SK-N-SH (cell line): ENCODE data around the gene CISTR. TPM values are rescaled to one million over a fixed set of nuclear protein-coding genes. Genes with fewer than 3 reads are reported as not detected.
A peak's percentile ranks its signal among the peaks of the same experiment; 100 is the strongest.

Experiments
- CTCF ChIA-PET: fragments of 300-600, 350-600 bp; formaldehyde crosslinking; extraction: SDS; loops from one replicate; lab custom pipeline; 2021; lab: Yijun Ruan, JAX
- POLR2A ChIA-PET: fragments of 350-600 bp; sonication (Branson Sonifier 250); formaldehyde crosslinking; extraction: SDS; loops from one replicate; lab custom pipeline; 2020; ENCODE audit warnings: antibody characterized with exemption, inconsistent platforms; lab: Yijun Ruan, JAX
- DNase-seq: peaks from one replicate; pipeline ENCODE4 v3.0.0; 2012
- H2AFZ ChIP-seq: fragments of 200-600 bp; sonication (generic); 2 replicates; pipeline ENCODE4 v1.8.1; 2016; ENCODE audit warnings: antibody characterized with exemption, mild to moderate bottlenecking, low read depth
- H3F3A ChIP-seq: fragments of 200-600 bp; sonication (generic); replicated peaks from 2 replicates; pipeline ENCODE3; 2016; ENCODE audit warnings: antibody characterized with exemption, mild to moderate bottlenecking; ENCODE audit not compliant: insufficient read depth
- H3K27ac ChIP-seq, 2 experiments: fragments of 200-500 bp in 1 of 2; fragments of 200-600 bp in 1 of 2; sonication (Bioruptor generic) in 1 of 2; sonication (generic), shearing (Covaris generic) in 1 of 2; 2 replicates each; pipeline versions ENCODE4 v1.5.1 to v1.6.1; 2014 to 2016; ENCODE audit warnings: low read depth in 2 of 2, inconsistent platforms in 1 of 2, low read length in 1 of 2, mild to moderate bottlenecking in 1 of 2, mixed read lengths in 1 of 2
- H3K27me3 ChIP-seq: fragments of 200-600 bp; sonication (generic), shearing (Covaris generic); 2 replicates; pipeline ENCODE4 v1.6.1; 2016; ENCODE audit warnings: mixed run types; ENCODE audit not compliant: insufficient read depth
- H3K36me3 ChIP-seq, 2 experiments: fragments of 200-500 bp in 1 of 2; fragments of 200-600 bp in 1 of 2; sonication (Bioruptor generic) in 1 of 2; sonication (generic) in 1 of 2; replicated peaks in 1 of 2; 2 replicates each; pipeline versions ENCODE3 to v1.5.1; 2014 to 2016; ENCODE audit warnings: low read length in 1 of 2, mild to moderate bottlenecking in 1 of 2; ENCODE audit not compliant: insufficient read depth in 2 of 2, control insufficient read depth in 1 of 2
- H3K4me1 ChIP-seq, 2 experiments: fragments of 200-500 bp in 1 of 2; fragments of 200-600 bp in 1 of 2; sonication (Bioruptor generic) in 1 of 2; sonication (generic), shearing (Covaris generic) in 1 of 2; 2 replicates each; pipeline versions ENCODE4 v1.5.1 to v1.6.1; 2014 to 2016; ENCODE audit warnings: low read depth in 1 of 2, low read length in 1 of 2, mixed run types in 1 of 2; ENCODE audit not compliant: insufficient read depth in 2 of 2, control insufficient read depth in 1 of 2
- H3K4me2 ChIP-seq: fragments of 200-600 bp; sonication (generic), shearing (Covaris generic); 2 replicates; pipeline ENCODE4 v1.6.1; 2017; ENCODE audit warnings: mixed run types
- H3K4me3 ChIP-seq, 2 experiments: fragments of 200-500 bp in 1 of 2; fragments of 200-600 bp in 1 of 2; sonication (Bioruptor generic) in 1 of 2; sonication (generic), shearing (Covaris generic) in 1 of 2; 2 replicates each; pipeline versions ENCODE4 v1.5.1 to v1.8.1; 2014 to 2016; ENCODE audit warnings: low read depth in 2 of 2, inconsistent platforms in 1 of 2, low read length in 1 of 2, mild to moderate bottlenecking in 1 of 2, mixed read lengths in 1 of 2, moderate library complexity in 1 of 2
- H3K79me2 ChIP-seq: fragments of 200-600 bp; sonication (generic); 2 replicates; pipeline ENCODE4 v1.8.1; 2017; ENCODE audit warnings: mild to moderate bottlenecking; ENCODE audit not compliant: insufficient read depth
- H3K9ac ChIP-seq: fragments of 200-600 bp; sonication (generic); 2 replicates; pipeline ENCODE4 v1.6.1; 2017; ENCODE audit warnings: mixed run types
- H3K9me2 ChIP-seq: fragments of 200-600 bp; sonication (generic); 2 replicates; pipeline ENCODE4 v1.6.1; 2017; ENCODE audit warnings: mixed run types
- H3K9me3 ChIP-seq: fragments of 200-600 bp; sonication (generic); 2 replicates; pipeline ENCODE4 v1.6.1; 2017; ENCODE audit warnings: mixed run types, mild to moderate bottlenecking, moderate library complexity
- H4K20me1 ChIP-seq: fragments of 200-600 bp; sonication (generic); 2 replicates; pipeline ENCODE4 v1.6.1; 2017; ENCODE audit warnings: mild to moderate bottlenecking, mixed run types; ENCODE audit not compliant: insufficient read depth
- ELF1 ChIP-seq: IDR thresholded peaks from 2 replicates; pipeline ENCODE4 v1.4.0; 2012
- EP300 ChIP-seq, 2 experiments: IDR thresholded peaks; 2 replicates each; pipeline versions ENCODE4 v1.4.0 to v1.6.1; 2012; ENCODE audit warnings: borderline replicate concordance in 1 of 2, low read depth in 1 of 2, low read length in 1 of 2
- EZH2phosphoT487 ChIP-seq: fragments of 200-600 bp; sonication (generic); IDR thresholded peaks from 2 replicates; pipeline ENCODE4 v1.6.1; 2017; ENCODE audit warnings: low read depth, mixed run types, mild to moderate bottlenecking, antibody characterized with exemption, moderate library complexity, borderline replicate concordance
- FOXJ3 ChIP-seq: sonication (generic); formaldehyde crosslinking; IDR thresholded peaks from 2 replicates; pipeline ENCODE4 v1.5.1; 2020; ENCODE audit warnings: mild to moderate bottlenecking, missing genetic modification reagents
- IRF3 ChIP-seq: fragments of 150-350 bp; IDR thresholded peaks from 2 replicates; pipeline ENCODE4 v1.6.1; 2016; ENCODE audit warnings: mild to moderate bottlenecking, low read depth, low read length
- JUND ChIP-seq: IDR thresholded peaks from 2 replicates; pipeline ENCODE4 v1.4.0; 2012
- MEF2A ChIP-seq: IDR thresholded peaks from 2 replicates; pipeline ENCODE4 v1.4.0; 2012; ENCODE audit warnings: low read depth, borderline replicate concordance
- MXI1 ChIP-seq: IDR thresholded peaks from 2 replicates; pipeline ENCODE4 v1.6.1; 2012; ENCODE audit warnings: mild to moderate bottlenecking, low read depth, low read length, improper control_type of control experiment
- NFIC ChIP-seq: IDR thresholded peaks from 2 replicates; pipeline ENCODE4 v1.4.0; 2012; ENCODE audit warnings: borderline replicate concordance
- NRF1 ChIP-seq: IDR thresholded peaks from 2 replicates; pipeline ENCODE4 v1.6.1; 2012; ENCODE audit warnings: low read depth, mild to moderate bottlenecking, low read length
- POLR2AphosphoS5 ChIP-seq: IDR thresholded peaks from 2 replicates; pipeline ENCODE4 v1.6.1; 2012; ENCODE audit warnings: low read depth, low read length
- RAD21 ChIP-seq: IDR thresholded peaks from 2 replicates; pipeline ENCODE4 v1.6.1; 2012; ENCODE audit warnings: mild to moderate bottlenecking, low read length
- RFX5 ChIP-seq: IDR thresholded peaks from 2 replicates; pipeline ENCODE4 v1.6.1; 2012; ENCODE audit warnings: mild to moderate bottlenecking, improper control_type of control experiment, low read length
- SIN3A ChIP-seq: IDR thresholded peaks from 2 replicates; pipeline ENCODE4 v1.6.1; 2012; ENCODE audit warnings: low read depth, mild to moderate bottlenecking, low read length, moderate library complexity, borderline replicate concordance
- SMC3 ChIP-seq: IDR thresholded peaks from 2 replicates; pipeline ENCODE4 v1.6.1; 2012; ENCODE audit warnings: low read depth, low read length, improper control_type of control experiment
- TCF12 ChIP-seq: IDR thresholded peaks from 2 replicates; pipeline ENCODE4 v1.4.0; 2012
- YY1 ChIP-seq: IDR thresholded peaks from 2 replicates; pipeline ENCODE4 v1.4.0; 2012; ENCODE audit warnings: low read depth, mild to moderate bottlenecking
- WGBS: methylation state at CpG from one replicate; pipeline ENCODE4 v1.1.6; 2017; ENCODE audit warnings: low lambda C conversion rate; 5-methylcytosine and 5-hydroxymethylcytosine counted together
- polyA plus RNA-seq, 3 experiments: library from polyadenylated mRNA; depleted of rRNA; stranded (reverse); fragments of >200 nt; gene quantifications; 2 replicates each; pipeline ENCODE4 v1.2.3, GENCODE V29; 2012
- TF ChIP-seq, protein P1 (sequence below): IDR thresholded peaks from 2 replicates; pipeline ENCODE4 v1.6.1; 2012; ENCODE audit warnings: mild to moderate bottlenecking, low read depth, low read length, moderate library complexity
- TF ChIP-seq, protein P2 (sequence below): IDR thresholded peaks from 2 replicates; pipeline ENCODE4 v1.4.0; 2012; ENCODE audit warnings: low read depth, borderline replicate concordance
- TF ChIP-seq, protein P3 (sequence below): fragments of 200-600 bp; sonication (generic); IDR thresholded peaks from 2 replicates; pipeline ENCODE4 v1.6.1; 2017; ENCODE audit warnings: antibody characterized with exemption, mild to moderate bottlenecking, moderate library complexity
- TF ChIP-seq, protein P4 (sequence below): IDR thresholded peaks from 2 replicates; pipeline ENCODE4 v1.4.0; 2012; ENCODE audit warnings: low read depth

Gene CISTR
- polyA plus RNA-seq, 1 of the 3 experiments (the other 2 are of a cell fraction), result not detected

GRCh38 chr12:53770281-53770680 lies 18.5 kb upstream of the CISTR start (continued):
- TF ChIP-seq, protein P1, sequence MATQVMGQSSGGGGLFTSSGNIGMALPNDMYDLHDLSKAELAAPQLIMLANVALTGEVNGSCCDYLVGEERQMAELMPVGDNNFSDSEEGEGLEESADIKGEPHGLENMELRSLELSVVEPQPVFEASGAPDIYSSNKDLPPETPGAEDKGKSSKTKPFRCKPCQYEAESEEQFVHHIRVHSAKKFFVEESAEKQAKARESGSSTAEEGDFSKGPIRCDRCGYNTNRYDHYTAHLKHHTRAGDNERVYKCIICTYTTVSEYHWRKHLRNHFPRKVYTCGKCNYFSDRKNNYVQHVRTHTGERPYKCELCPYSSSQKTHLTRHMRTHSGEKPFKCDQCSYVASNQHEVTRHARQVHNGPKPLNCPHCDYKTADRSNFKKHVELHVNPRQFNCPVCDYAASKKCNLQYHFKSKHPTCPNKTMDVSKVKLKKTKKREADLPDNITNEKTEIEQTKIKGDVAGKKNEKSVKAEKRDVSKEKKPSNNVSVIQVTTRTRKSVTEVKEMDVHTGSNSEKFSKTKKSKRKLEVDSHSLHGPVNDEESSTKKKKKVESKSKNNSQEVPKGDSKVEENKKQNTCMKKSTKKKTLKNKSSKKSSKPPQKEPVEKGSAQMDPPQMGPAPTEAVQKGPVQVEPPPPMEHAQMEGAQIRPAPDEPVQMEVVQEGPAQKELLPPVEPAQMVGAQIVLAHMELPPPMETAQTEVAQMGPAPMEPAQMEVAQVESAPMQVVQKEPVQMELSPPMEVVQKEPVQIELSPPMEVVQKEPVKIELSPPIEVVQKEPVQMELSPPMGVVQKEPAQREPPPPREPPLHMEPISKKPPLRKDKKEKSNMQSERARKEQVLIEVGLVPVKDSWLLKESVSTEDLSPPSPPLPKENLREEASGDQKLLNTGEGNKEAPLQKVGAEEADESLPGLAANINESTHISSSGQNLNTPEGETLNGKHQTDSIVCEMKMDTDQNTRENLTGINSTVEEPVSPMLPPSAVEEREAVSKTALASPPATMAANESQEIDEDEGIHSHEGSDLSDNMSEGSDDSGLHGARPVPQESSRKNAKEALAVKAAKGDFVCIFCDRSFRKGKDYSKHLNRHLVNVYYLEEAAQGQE, result no peak
- peak; percentile 74 for TF ChIP-seq TCF12
- no peak for TF ChIP-seq EZH2phosphoT487
- TF ChIP-seq NRF1, result no peak
- peak; percentile 32; the same call in 1 of the 2 replicates for TF ChIP-seq POLR2AphosphoS5
- TF ChIP-seq IRF3, result no peak
- no peak for TF ChIP-seq ELF1

DNA sequence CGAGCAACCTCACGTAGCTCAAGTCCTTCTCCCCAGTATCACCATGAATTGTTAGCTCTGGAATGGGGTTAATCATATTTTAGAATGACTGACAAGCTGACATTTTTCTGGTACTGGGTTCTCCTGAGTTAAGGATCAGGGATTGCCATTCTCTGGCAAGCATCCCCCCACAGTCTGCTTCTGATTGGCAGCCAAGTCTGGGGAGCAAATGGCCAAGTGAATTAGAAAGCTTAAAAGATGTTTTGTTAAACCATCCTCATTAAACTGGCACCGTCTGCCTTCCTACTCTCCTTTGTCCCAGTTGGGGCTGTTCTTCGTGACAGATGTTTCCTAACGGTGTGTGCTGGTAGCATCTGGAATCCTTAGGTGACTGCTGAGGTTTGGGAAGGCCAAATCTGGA lies 17.2 kb upstream of the CISTR start:
- H3K9ac ChIP-seq, result no peak overlapping the region
- DNase-seq, result no peak
- H3K4me2 ChIP-seq, result no peak overlapping the region
- peaks cover 33% of the 10 kb centered on the region for H3K27me3 ChIP-seq
- H2AFZ ChIP-seq, result no peak overlapping the region
- H3K36me3 ChIP-seq, result no peaks in the 10 kb centered on the region
- H3F3A ChIP-seq, result peaks cover 9% of the 10 kb centered on the region
- TF ChIP-seq JUND (no peak), RAD21 (no peak), EP300 (IDR thresholded peaks at IDR 0.05; ENCODE audit: borderline replicate concordance in 1 of 2, low read depth in 1 of 2, low read length in 1 of 2) (no peak), YY1 (no peak), FOXJ3 (CRISPR knock-in tag) (no peak), NFIC (no peak), MEF2A (no peak), ELF1 (no peak), RFX5 (no peak), MXI1 (no peak), SMC3 (no peak), SIN3A (no peak)
- TF ChIP-seq, protein P2, sequence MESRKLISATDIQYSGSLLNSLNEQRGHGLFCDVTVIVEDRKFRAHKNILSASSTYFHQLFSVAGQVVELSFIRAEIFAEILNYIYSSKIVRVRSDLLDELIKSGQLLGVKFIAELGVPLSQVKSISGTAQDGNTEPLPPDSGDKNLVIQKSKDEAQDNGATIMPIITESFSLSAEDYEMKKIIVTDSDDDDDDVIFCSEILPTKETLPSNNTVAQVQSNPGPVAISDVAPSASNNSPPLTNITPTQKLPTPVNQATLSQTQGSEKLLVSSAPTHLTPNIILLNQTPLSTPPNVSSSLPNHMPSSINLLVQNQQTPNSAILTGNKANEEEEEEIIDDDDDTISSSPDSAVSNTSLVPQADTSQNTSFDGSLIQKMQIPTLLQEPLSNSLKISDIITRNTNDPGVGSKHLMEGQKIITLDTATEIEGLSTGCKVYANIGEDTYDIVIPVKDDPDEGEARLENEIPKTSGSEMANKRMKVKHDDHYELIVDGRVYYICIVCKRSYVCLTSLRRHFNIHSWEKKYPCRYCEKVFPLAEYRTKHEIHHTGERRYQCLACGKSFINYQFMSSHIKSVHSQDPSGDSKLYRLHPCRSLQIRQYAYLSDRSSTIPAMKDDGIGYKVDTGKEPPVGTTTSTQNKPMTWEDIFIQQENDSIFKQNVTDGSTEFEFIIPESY, result no peak
- TF ChIP-seq, protein P3, sequence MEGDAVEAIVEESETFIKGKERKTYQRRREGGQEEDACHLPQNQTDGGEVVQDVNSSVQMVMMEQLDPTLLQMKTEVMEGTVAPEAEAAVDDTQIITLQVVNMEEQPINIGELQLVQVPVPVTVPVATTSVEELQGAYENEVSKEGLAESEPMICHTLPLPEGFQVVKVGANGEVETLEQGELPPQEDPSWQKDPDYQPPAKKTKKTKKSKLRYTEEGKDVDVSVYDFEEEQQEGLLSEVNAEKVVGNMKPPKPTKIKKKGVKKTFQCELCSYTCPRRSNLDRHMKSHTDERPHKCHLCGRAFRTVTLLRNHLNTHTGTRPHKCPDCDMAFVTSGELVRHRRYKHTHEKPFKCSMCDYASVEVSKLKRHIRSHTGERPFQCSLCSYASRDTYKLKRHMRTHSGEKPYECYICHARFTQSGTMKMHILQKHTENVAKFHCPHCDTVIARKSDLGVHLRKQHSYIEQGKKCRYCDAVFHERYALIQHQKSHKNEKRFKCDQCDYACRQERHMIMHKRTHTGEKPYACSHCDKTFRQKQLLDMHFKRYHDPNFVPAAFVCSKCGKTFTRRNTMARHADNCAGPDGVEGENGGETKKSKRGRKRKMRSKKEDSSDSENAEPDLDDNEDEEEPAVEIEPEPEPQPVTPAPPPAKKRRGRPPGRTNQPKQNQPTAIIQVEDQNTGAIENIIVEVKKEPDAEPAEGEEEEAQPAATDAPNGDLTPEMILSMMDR, result no peak
- TF ChIP-seq, protein P4, sequence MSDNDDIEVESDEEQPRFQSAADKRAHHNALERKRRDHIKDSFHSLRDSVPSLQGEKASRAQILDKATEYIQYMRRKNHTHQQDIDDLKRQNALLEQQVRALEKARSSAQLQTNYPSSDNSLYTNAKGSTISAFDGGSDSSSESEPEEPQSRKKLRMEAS, result no peak
- H3K79me2 ChIP-seq, result no peaks in the 10 kb centered on the region
- ChIA-PET CTCF (interaction anchor here (0.8 to 3.4 kb wide), 6 partner anchors 12 to 224 kb away, joined by 3 to 20 read pairs (median 3); no protein-coding TSS in a partner anchor), POLR2A (no interaction called here)
- H4K20me1 ChIP-seq, result no peaks in the 10 kb centered on the region
- no peaks in the 10 kb centered on the region for H3K9me3 ChIP-seq
- 57% methylated on average over 5 of the region's 5 CpGs for WGBS
- no peaks in the 10 kb centered on the region for H3K9me2 ChIP-seq
- no peak overlapping the region for H3K4me3 ChIP-seq
- no peak overlapping the region for H3K27ac ChIP-seq
- peaks cover 0 to 7% of the 10 kb centered on the region in 2 experiments; a peak in 2 of 4 replicates for H3K4me1 ChIP-seq
